RWPE2 (cell line): ENCODE data around the gene ZC3H7B.

Experiments used
- ATAC-seq: fragments of 200-7000 bp; cut with Tn5 transposase; 3 replicates; pipeline ENCODE4 v1.9.1; 2021; ENCODE audit warnings: low read depth
- DNase-seq: peaks from one replicate; pipeline ENCODE4 v3.0.0-alpha.2; 2020; ENCODE audit warnings: low spot score
- H3K27ac ChIP-seq: fragments of 450-650 bp; 2 replicates; pipeline ENCODE4 v1.5.1; 2017; ENCODE audit warnings: mild to moderate bottlenecking; ENCODE audit not compliant: poor library complexity, severe bottlenecking
- H3K27me3 ChIP-seq: fragments of 250-450 bp; sonication (Bioruptor Pico); 2 replicates; pipeline ENCODE4 v1.5.1; 2021; ENCODE audit warnings: mild to moderate bottlenecking, moderate library complexity; ENCODE audit not compliant: insufficient read depth, poor library complexity, severe bottlenecking
- H3K36me3 ChIP-seq: fragments of 250-450 bp; sonication (Bioruptor Pico); 2 replicates; pipeline ENCODE4 v1.5.1; 2020; ENCODE audit warnings: low read depth, mild to moderate bottlenecking, moderate library complexity
- H3K4me1 ChIP-seq: fragments of 250-450 bp; sonication (Bioruptor Pico); 2 replicates; pipeline ENCODE4 v1.5.1; 2021; ENCODE audit warnings: mild to moderate bottlenecking, moderate library complexity; ENCODE audit not compliant: insufficient read depth, poor library complexity, severe bottlenecking
- H3K4me3 ChIP-seq: fragments of 250-450 bp; sonication (Bioruptor Pico); 2 replicates; pipeline ENCODE4 v1.5.1; 2021; ENCODE audit warnings: mild to moderate bottlenecking, moderate library complexity; ENCODE audit not compliant: severe bottlenecking
- H3K9me3 ChIP-seq: fragments of 250-450 bp; sonication (Bioruptor Pico); 2 replicates; pipeline ENCODE4 v1.5.1; 2021; ENCODE audit warnings: mild to moderate bottlenecking, moderate library complexity; ENCODE audit not compliant: severe bottlenecking
- CTCF ChIP-seq: fragments of 450-650 bp; IDR thresholded peaks from one replicate; pipeline ENCODE4 v1.5.1; 2017; ENCODE audit warnings: mild to moderate bottlenecking, moderate library complexity; ENCODE audit not compliant: poor library complexity, severe bottlenecking

ZC3H7B gene

GRCh38 chr22:41369837-41370236 is 68.5 kb downstream of the ZC3H7B start:
- DNase-seq (no peak), ATAC-seq (no peak)
- Histone ChIP-seq H3K9me3 (no peaks in the 10 kb centered on the region), H3K27ac (no peak overlapping the region), H3K4me3 (no peak overlapping the region), H3K36me3 (no peaks in the 10 kb centered on the region), H3K4me1 (peaks cover 4% of the 10 kb centered on the region), H3K27me3 (no peaks in the 10 kb centered on the region)
- no peak for TF ChIP-seq CTCF

GRCh38 chr22:41377846-41378245 is 76.5 kb downstream of the ZC3H7B start:
- no peak overlapping the region for H3K4me3 ChIP-seq
- ATAC-seq = no peak
- no peak for DNase-seq
- no peak for TF ChIP-seq CTCF
- no peaks in the 10 kb centered on the region for H3K9me3 ChIP-seq
- peaks cover 7% of the 10 kb centered on the region for H3K4me1 ChIP-seq
- H3K36me3 ChIP-seq = no peaks in the 10 kb centered on the region
- H3K27ac ChIP-seq = no peak overlapping the region
- H3K27me3 ChIP-seq = no peaks in the 10 kb centered on the region

- ATAC-seq = peak; percentile 50
- Histone ChIP-seq H3K4me1 (peaks cover 7% of the 10 kb centered on the region), H3K4me3 (peak overlapping the region; percentile 52), H3K27ac (peak overlapping the region; percentile 75), H3K27me3 (no peaks in the 10 kb centered on the region), H3K9me3 (no peaks in the 10 kb centered on the region), H3K36me3 (no peaks in the 10 kb centered on the region)
- TF ChIP-seq CTCF = no peak
- DNase-seq = no peak
These were observed 79.6 kb downstream of the ZC3H7B start for GRCh38 chr22:41380993-41381328.

- Histone ChIP-seq H3K9me3 (no peaks in the 10 kb centered on the region), H3K27me3 (no peaks in the 10 kb centered on the region), H3K4me3 (peak within 1 kb of the TSS; percentile 52), H3K27ac (peak within 1 kb of the TSS; percentile 75), H3K4me1 (peaks cover 7% of the 10 kb centered on the region), H3K36me3 (no peaks in the 10 kb centered on the region)
- ATAC-seq = peak; percentile 92
- TF ChIP-seq CTCF = no peak
- DNase-seq = peak; percentile 98
These were observed 80.2 kb downstream of the ZC3H7B start, which contains the start of gene TEF for GRCh38 chr22:41381329-41382097. TSS of gene TEF (plus strand) at chr22:41381942. CDS start at chr22:41382045, 103 bp downstream.

GRCh38 chr22:41382098-41382578 is 80.8 kb downstream of the ZC3H7B start:
- Histone ChIP-seq H3K4me1 (peaks cover 7% of the 10 kb centered on the region), H3K4me3 (peak overlapping the region; percentile 52), H3K36me3 (no peaks in the 10 kb centered on the region), H3K27ac (peak overlapping the region; percentile 75), H3K27me3 (no peaks in the 10 kb centered on the region), H3K9me3 (no peaks in the 10 kb centered on the region)
- no peak for TF ChIP-seq CTCF
- peak; percentile 18; the same call in 1 of the 3 replicates for ATAC-seq
- no peak for DNase-seq
